ENCODE measurements around the gene SPACA7.

GRCh38 chr13:112431734-112432133 is 55.6 kb downstream of the SPACA7 start:
- TF ChIP-seq CTCF (IDR thresholded peaks at IDR 0.05) = no peak
- no peak for TF ChIP-seq POLR2A (IDR thresholded peaks at IDR 0.05)

Data from uterus (tissue), 2 donors.